ENCODE data around the gene SASH1. TPM values are rescaled to one million over a fixed set of nuclear protein-coding genes. Genes with fewer than 3 reads are reported as not detected.

SASH1 gene
- total RNA-seq (2021) = 21.7 to 27.4 TPM (median 24.0 TPM) in 3 replicates
- percentile 74 among the genes with signal in this experiment for Bru-seq, nascent RNA
- long read RNA-seq, experiment 1, full-length matches to known transcripts = 21 of 46 reads
- long read RNA-seq, experiment 1, partial matches to known transcripts = 10 of 46 reads
- long read RNA-seq, experiment 1, other reads (novel, unspliced or antisense) = 15 of 46 reads
- long read RNA-seq, experiment 2, partial matches to known transcripts = 3 of 18 reads
- long read RNA-seq, experiment 2, other reads (novel, unspliced or antisense) = 15 of 18 reads
- long read RNA-seq, experiment 3 = 0 reads

DNA sequence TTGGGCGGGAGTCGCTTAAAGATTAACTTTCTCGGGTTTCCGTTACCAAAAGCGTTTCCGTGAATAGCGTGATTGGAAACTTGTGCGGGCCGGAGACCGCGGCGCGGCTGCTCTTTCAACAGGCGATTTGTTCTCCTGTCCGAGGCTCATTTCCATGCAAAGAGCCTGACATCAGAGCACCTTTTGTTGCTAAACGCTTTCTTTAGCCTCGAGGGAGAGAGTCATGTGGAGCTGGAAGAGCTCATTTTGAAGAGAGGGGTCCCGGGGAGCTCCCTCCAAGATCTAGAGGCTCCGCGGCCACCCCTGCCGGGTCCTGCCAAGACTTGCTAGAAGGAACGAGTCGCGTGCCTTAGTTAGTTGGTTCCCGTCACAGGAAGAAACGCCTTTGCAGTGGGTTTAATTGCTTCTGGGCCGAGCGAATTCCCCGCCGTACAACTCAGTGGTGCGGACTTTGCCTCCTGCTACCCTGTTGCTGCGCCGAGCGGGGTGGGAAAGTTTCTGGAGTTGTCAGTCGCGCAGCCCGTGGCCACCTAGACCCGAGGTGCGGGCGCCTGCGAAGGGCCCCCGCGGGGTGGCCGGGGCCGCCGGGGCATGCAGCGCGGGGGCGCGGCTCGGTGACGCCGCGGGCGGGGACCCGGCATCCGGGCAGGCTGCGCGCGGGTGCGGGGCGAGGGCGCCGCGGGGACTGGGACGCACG, at the start of gene SASH1:
Gene SASH1, plus strand, starts transcription at position 489 of the 697 bp plus-strand sequence. CDS start 230 bp downstream, outside the sequence.
- ChIA-PET CTCF (interaction anchor here (0.9 kb wide), 1 partner anchor 122 kb away, joined by 4 read pairs; no protein-coding TSS in a partner anchor), POLR2A (interaction anchor here (1.0 to 1.5 kb wide), 2 partner anchors 42 to 46 kb away, joined by 4 read pairs; no protein-coding TSS in a partner anchor)
- TF ChIP-seq, protein P1, sequence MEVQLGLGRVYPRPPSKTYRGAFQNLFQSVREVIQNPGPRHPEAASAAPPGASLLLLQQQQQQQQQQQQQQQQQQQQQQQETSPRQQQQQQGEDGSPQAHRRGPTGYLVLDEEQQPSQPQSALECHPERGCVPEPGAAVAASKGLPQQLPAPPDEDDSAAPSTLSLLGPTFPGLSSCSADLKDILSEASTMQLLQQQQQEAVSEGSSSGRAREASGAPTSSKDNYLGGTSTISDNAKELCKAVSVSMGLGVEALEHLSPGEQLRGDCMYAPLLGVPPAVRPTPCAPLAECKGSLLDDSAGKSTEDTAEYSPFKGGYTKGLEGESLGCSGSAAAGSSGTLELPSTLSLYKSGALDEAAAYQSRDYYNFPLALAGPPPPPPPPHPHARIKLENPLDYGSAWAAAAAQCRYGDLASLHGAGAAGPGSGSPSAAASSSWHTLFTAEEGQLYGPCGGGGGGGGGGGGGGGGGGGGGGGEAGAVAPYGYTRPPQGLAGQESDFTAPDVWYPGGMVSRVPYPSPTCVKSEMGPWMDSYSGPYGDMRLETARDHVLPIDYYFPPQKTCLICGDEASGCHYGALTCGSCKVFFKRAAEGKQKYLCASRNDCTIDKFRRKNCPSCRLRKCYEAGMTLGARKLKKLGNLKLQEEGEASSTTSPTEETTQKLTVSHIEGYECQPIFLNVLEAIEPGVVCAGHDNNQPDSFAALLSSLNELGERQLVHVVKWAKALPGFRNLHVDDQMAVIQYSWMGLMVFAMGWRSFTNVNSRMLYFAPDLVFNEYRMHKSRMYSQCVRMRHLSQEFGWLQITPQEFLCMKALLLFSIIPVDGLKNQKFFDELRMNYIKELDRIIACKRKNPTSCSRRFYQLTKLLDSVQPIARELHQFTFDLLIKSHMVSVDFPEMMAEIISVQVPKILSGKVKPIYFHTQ (CRISPR knock-in tag; IDR thresholded peaks at IDR 0.05) = no peak
- 0 out of 2 replicates have a peak, but pooled peaks have one; percentile 20 for TF ChIP-seq FOXP1 (CRISPR knock-in tag; IDR thresholded peaks at IDR 0.05; ENCODE audit: borderline replicate concordance)
- TF ChIP-seq, protein P2, sequence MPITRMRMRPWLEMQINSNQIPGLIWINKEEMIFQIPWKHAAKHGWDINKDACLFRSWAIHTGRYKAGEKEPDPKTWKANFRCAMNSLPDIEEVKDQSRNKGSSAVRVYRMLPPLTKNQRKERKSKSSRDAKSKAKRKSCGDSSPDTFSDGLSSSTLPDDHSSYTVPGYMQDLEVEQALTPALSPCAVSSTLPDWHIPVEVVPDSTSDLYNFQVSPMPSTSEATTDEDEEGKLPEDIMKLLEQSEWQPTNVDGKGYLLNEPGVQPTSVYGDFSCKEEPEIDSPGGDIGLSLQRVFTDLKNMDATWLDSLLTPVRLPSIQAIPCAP (CRISPR knock-in tag; IDR thresholded peaks at IDR 0.05) = no peak
- no peak for TF ChIP-seq TP53 (CRISPR knock-in tag; IDR thresholded peaks at IDR 0.05)
- TF ChIP-seq GABPB1 (CRISPR knock-in tag; IDR thresholded peaks at IDR 0.05) = no peak
- no peak for TF ChIP-seq MXD4 (CRISPR knock-in tag; IDR thresholded peaks at IDR 0.05; ENCODE audit: borderline replicate concordance)
- TF ChIP-seq OVOL2 (CRISPR knock-in tag; IDR thresholded peaks at IDR 0.05; ENCODE audit: borderline replicate concordance) = no peak
- no peak for TF ChIP-seq SOX15 (CRISPR knock-in tag; IDR thresholded peaks at IDR 0.05)
- TF ChIP-seq, protein P3, sequence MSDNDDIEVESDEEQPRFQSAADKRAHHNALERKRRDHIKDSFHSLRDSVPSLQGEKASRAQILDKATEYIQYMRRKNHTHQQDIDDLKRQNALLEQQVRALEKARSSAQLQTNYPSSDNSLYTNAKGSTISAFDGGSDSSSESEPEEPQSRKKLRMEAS (CRISPR knock-in tag; IDR thresholded peaks at IDR 0.05) = peak; percentile 50
- TF ChIP-seq, protein P4, sequence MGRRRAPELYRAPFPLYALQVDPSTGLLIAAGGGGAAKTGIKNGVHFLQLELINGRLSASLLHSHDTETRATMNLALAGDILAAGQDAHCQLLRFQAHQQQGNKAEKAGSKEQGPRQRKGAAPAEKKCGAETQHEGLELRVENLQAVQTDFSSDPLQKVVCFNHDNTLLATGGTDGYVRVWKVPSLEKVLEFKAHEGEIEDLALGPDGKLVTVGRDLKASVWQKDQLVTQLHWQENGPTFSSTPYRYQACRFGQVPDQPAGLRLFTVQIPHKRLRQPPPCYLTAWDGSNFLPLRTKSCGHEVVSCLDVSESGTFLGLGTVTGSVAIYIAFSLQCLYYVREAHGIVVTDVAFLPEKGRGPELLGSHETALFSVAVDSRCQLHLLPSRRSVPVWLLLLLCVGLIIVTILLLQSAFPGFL (CRISPR knock-in tag; IDR thresholded peaks at IDR 0.05; ENCODE audit: borderline replicate concordance) = no peak
- TF ChIP-seq ZNF671 (CRISPR knock-in tag; IDR thresholded peaks at IDR 0.05) = 0 out of 2 replicates have a peak, but pooled peaks have one; percentile 37
- no peak for TF ChIP-seq IRF2 (CRISPR knock-in tag; IDR thresholded peaks at IDR 0.05; ENCODE audit: borderline replicate concordance, low read depth)
- 0 out of 2 replicates have a peak, but pooled peaks have one; percentile 10 for TF ChIP-seq SP1 (CRISPR knock-in tag; conservative IDR thresholded peaks at IDR 0.05)
- TF ChIP-seq, protein P5, sequence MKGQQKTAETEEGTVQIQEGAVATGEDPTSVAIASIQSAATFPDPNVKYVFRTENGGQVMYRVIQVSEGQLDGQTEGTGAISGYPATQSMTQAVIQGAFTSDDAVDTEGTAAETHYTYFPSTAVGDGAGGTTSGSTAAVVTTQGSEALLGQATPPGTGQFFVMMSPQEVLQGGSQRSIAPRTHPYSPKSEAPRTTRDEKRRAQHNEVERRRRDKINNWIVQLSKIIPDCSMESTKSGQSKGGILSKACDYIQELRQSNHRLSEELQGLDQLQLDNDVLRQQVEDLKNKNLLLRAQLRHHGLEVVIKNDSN (CRISPR knock-in tag; IDR thresholded peaks at IDR 0.05) = peak; percentile 65; the same call in 1 of the 2 replicates
- no peak for TF ChIP-seq PRRX2 (CRISPR knock-in tag; IDR thresholded peaks at IDR 0.05)
- peak; percentile 11; the same call in 1 of the 2 replicates for TF ChIP-seq ZBTB21 (CRISPR knock-in tag; IDR thresholded peaks at IDR 0.05; ENCODE audit: borderline replicate concordance)
- TF ChIP-seq, protein P6, sequence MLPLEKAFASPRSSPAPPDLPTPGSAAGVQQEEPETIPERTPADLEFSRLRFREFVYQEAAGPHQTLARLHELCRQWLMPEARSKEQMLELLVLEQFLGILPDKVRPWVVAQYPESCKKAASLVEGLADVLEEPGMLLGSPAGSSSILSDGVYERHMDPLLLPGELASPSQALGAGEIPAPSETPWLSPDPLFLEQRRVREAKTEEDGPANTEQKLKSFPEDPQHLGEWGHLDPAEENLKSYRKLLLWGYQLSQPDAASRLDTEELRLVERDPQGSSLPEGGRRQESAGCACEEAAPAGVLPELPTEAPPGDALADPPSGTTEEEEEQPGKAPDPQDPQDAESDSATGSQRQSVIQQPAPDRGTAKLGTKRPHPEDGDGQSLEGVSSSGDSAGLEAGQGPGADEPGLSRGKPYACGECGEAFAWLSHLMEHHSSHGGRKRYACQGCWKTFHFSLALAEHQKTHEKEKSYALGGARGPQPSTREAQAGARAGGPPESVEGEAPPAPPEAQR (CRISPR knock-in tag; IDR thresholded peaks at IDR 0.05) = no peak
- TF ChIP-seq, protein P7, sequence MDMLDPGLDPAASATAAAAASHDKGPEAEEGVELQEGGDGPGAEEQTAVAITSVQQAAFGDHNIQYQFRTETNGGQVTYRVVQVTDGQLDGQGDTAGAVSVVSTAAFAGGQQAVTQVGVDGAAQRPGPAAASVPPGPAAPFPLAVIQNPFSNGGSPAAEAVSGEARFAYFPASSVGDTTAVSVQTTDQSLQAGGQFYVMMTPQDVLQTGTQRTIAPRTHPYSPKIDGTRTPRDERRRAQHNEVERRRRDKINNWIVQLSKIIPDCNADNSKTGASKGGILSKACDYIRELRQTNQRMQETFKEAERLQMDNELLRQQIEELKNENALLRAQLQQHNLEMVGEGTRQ (CRISPR knock-in tag; IDR thresholded peaks at IDR 0.05) = peak; percentile 72
- TF ChIP-seq FOXK1 (CRISPR knock-in tag; IDR thresholded peaks at IDR 0.05) = peak; percentile 15; the same call in 1 of the 2 replicates
- 0 out of 2 replicates have a peak, but pooled peaks have one; percentile 32 for TF ChIP-seq ETV6 (CRISPR knock-in tag; IDR thresholded peaks at IDR 0.05)
- no peaks in the 10 kb centered on the region; the same call in 1 of the 2 replicates for H3K27me3 Mint-ChIP-seq (ENCODE audit: low read depth)
- peak; percentile 83 for ATAC-seq
- H3K36me3 Mint-ChIP-seq = no peaks in the 10 kb centered on the region
- peak within 1 kb of the TSS; percentile 100 for H3K27ac Mint-ChIP-seq
- peaks cover 54% of the 10 kb centered on the region for H3K4me1 Mint-ChIP-seq
- DNase-seq (ENCODE audit: low spot score) = peak; percentile 78
- H3K4me3 Mint-ChIP-seq = peak within 1 kb of the TSS; percentile 89
- no peaks in the 10 kb centered on the region for H3K9me3 Mint-ChIP-seq

Data from WTC11 (cell line).